CD4-positive, alpha-beta T cell treated with Interleukin-15 for 1 hour (primary cell): ENCODE measurements around the gene DAPK3.
"Not testable (repeated sequence)": the region's sequence is repeated elsewhere in the genome, so short reads cannot be mapped to it uniquely, and the experiment has no call there.

Source experiments
- DNase-seq: peaks from one replicate; pipeline ENCODE4 v3.0.0-alpha.2; 2020

Gene DAPK3

GRCh38 chr19:4000798-4001197 is 29.9 kb upstream of the DAPK3 start:
- DNase-seq = not testable (repeated sequence)

DNA sequence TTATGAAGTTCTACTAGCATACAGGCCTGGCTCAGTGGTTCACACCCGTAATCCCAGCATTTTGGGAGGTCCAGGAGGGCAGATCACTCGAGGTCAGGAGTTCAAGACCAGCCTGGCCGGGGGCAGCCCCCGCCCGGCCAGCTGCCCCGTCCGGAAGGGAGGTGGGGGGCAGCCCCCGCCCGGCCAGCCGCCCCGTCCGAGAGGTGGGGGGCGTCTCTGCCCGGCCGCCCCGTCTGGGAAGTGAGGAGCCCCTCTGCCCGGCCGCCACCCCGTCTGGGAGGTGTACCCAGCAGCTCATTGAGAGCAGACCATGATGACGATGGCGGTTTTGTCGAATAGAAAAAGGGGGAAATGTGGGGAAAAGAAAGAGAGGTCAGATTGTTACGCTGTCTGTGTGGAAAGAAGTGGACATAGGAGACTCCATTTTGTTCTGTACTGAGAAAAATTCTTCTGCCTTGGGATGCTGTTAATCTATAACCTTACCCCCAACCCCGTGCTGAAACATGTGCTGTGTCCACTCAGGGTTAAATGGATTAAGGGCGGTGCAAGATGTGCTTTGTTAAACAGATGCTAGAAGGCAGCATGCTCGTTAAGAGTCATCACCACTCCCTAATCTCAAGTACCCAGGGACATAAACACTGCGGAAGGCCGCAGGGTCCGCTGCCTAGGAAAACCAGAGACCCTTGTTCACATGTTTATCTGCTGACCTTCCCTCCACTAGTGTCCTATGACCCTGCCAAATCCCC is 27.9 kb upstream of the DAPK3 start:
- not testable (repeated sequence) for DNase-seq

- no peak for DNase-seq
Measured at GRCh38 chr19:3995607-3996006, 24.7 kb upstream of the DAPK3 start.

GRCh38 chr19:3990815-3991117 is 19.9 kb upstream of the DAPK3 start:
- no peak for DNase-seq

GRCh38 chr19:3987619-3988371 is 16.9 kb upstream of the DAPK3 start:
- DNase-seq = peak; percentile 93

DNA sequence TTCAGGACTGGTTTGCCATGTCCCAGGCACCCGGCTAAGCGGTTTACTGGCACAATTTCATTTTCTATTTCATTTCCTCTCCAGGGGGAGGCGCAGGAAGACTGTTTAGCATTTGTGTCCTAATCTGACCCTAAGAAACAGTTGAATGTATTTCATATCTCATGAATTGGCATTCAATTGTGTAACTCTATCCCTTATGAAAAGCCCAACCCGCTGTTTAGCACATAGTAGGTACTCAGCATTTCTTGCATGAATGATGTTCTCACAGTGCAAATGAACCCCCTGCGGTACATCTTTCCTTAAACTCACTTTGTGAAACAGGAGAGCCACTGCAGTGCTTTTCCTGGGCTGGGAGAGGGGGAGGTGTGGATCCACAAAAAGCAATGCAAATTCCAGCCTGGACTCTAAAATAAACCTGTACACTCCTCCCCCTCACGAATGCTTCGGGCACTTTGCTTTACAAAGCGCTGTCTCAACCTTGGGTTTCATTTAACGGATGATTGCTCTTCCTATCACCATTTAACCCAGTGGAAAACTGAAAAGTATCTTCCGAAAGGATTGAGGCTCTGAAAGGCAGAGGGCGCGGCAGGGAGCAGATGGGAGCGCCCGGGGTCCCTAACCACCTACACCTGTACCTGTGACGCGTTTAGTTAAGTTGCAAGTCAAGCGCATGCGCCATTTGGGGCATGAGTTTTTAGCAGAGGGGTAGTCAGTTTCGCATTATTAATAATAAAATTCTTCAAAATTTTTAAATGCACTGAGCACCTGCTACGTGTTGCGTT is 15.6 kb upstream of the DAPK3 start:
- DNase-seq = peak; percentile 72

DNA sequence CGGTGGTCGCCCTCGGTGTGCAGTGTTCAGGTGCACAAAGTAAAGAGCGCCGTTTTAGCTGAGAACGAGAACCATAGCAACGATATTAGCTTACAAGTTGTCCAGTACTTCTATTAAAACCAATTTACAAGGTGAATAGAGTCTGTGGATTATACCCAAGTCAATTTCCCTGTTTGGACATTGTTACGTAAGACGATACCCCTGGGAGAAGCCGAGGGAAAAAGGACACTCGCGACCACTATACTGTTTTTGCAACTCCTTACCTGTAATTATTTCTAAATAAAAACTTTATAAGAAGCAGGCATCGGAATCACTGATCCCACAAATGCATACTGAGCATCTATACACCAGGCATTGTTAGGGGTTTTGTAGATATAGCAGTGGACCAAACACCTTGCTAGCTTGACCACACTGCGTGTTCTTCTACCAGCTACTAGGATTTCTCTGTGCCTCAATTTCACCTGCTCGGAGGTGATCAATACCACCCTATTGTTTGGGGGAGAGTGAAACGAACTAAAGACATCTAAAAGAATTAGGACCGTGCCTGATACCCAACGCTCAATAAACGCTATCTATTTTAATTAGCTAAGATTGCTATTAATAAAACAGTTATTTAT is 14.9 kb upstream of the DAPK3 start:
- no peak for DNase-seq

GRCh38 chr19:3984908-3985642 is 14.2 kb upstream of the DAPK3 start, which contains the start of gene EEF2:
Gene EEF2 (minus strand): TSS chr19:3985463. CDS start chr19:3985380, 83 bp downstream.
- peak; percentile 90 for DNase-seq

- DNase-seq = no peak
Measured at GRCh38 chr19:3984584-3984907, 13.6 kb upstream of the DAPK3 start.

GRCh38 chr19:3983936-3984583 is 13.2 kb upstream of the DAPK3 start:
- DNase-seq = peak; percentile 28

DNA sequence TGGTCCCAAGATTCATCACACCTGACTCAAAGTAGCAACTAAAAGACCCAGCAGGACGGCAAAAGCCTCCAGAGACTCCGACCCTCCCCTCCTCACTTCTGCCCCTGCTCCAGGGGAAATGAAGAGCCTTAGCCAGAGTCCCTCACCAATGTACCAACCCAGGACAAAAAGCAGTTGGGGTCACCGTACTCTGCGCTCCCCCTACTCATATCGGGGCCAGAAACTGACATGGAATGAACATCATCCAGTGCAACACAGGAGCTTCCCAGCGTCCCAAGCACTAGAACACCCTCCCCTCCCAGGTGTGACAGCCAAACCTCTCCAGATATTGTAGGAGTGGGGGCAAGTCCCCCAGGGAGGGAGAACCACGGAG is 12.6 kb upstream of the DAPK3 start:
- no peak for DNase-seq

GRCh38 chr19:3982701-3983541 is 12.0 kb upstream of the DAPK3 start:
- DNase-seq = no peak

- DNase-seq = no peak
Measured at GRCh38 chr19:3981736-3982681, 11.1 kb upstream of the DAPK3 start.

GRCh38 chr19:3981373-3981735 is 10.5 kb upstream of the DAPK3 start:
- no peak for DNase-seq

GRCh38 chr19:3980353-3981251 is 9.7 kb upstream of the DAPK3 start:
- no peak for DNase-seq

- no peak for DNase-seq
Measured at GRCh38 chr19:3979674-3980352, 8.9 kb upstream of the DAPK3 start.

DNA sequence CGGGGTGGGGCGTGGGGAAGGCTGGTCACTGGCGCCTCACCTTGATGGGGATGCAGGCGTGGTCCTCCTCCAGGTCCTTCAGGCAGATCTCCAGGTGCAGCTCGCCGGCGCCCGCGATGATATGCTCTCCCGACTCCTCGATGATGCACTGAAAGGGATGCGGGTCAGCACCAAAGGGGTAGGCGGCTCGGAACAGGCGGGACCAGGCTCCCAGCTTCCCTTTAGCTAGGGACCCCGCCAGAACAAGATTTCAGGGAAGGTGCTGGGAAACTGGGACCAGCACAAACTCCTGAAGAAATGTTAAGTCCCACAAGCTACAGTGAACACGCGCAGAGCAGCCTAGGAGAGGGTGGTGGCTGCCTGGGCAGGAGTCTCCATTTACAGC is 8.4 kb upstream of the DAPK3 start:
- DNase-seq = no peak

DNA sequence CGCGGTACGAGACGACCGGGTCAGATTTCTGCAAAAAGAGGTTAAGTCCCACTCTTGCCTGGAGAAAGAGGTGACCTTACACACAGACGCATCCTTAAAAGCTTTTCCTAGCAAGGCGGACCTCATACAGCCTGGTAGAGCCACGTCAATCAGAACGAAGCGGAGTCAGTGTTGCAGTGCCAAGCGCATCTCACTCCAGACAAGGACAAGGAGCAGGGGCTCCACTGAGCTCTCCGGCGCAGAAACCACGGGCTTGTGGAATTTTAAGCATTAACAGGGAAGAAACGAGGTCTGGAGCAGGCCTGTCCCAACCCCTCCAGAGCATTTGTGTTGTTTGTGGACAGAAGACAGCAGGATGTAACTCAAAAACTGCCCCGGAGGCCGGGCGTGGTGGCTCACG is 7.2 kb upstream of the DAPK3 start:
- no peak for DNase-seq
